HG03139 (cell line): ENCODE data around the gene RAB40B.

Source experiments
- ATAC-seq: cut with Tn5 transposase; IDR thresholded peaks from one replicate; pipeline ENCODE4 v1.9.1; 2021; ENCODE audit not compliant: unreplicated experiment

The RAB40B gene

DNA sequence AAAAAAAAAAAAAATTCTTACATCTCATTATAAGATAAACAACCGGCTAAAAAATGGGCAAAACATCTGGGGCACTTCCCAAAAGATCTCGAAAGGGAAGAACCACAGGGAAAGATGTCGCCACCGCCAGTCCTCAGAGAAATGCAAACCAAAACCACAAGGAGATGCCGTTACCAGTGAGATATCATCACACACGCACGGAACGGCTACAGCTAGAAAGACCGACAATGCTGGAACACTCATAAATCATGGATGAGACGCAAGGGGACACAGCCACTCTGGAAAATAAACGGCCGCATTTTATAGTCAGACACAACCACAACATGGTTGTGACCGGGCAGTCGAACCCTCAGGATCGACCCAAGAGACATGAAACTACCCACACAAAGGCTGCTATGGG, 74.8 kb downstream of the RAB40B start:
- no peak for ATAC-seq

DNA sequence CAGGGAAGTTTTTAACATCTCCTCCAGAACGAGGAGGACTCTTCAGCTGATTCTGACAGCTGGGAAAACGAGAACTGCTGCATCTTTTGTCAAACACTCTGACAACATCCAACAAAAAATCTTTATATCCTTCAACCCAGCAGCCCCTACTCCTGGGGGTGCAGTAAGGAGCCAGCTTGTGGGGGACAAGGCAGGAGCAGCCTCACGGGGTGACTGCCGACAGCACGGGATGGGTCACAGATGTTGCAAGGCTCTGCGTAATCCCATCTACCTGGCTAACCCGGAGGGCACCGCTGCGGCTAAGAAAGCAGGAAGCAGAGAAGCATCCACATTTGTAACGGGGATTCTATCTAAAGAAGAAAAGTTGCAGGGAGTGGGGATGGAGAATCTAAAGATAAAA, 78.9 kb downstream of the RAB40B start:
- ATAC-seq = no peak

DNA sequence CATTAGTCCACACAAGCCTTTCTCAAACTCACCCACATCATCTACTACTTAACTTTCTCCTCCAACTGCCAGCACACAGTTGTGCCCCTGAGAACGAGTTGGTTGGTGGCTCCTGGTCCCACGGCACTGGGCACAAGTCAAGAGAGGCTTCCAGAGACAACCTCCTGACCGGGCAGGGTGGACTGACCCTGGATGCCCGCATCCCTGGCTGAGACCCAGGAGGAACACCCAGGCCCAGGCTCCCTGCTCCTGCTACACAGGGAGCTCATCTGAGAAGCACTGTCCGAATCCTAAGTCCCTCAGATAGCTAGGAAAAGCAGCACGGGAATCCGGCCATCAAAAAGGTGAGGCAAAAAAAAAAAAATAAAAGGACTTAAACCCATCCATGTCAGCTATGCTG, 79.3 kb downstream of the RAB40B start:
- ATAC-seq = no peak

DNA sequence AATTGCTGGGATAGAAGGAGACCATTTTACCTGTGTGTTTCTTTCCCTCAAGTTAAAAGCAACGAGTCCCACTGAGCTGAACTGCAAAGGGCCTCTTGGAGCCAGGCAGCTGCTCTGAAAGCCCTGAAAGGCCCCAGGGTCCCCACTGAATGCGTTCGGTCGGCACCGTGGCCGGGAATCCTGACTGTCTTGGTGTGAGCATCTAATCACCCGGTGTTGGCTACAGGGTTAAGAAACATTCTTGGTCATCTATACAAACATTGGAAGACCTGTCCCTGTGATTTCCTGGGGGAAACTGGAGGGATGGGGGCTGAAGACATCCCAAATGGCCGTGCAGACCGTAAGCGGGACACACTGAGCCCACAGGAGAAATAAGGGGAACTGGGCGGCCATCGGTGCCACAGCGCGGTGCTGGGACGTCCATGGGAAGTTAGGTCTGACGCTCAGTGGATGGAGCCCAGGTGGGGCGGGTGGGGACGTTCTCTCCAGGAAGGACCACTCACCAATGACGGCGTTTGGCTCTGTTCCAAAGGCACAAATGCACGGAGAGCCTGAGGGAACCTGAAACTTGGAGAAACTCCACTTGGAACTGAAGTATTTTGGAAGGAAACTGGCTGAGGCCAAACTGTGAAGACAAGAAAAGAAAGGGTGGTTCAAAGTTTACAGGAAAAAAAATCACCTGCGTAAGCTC, 82.3 kb downstream of the RAB40B start:
- no peak for ATAC-seq

DNA sequence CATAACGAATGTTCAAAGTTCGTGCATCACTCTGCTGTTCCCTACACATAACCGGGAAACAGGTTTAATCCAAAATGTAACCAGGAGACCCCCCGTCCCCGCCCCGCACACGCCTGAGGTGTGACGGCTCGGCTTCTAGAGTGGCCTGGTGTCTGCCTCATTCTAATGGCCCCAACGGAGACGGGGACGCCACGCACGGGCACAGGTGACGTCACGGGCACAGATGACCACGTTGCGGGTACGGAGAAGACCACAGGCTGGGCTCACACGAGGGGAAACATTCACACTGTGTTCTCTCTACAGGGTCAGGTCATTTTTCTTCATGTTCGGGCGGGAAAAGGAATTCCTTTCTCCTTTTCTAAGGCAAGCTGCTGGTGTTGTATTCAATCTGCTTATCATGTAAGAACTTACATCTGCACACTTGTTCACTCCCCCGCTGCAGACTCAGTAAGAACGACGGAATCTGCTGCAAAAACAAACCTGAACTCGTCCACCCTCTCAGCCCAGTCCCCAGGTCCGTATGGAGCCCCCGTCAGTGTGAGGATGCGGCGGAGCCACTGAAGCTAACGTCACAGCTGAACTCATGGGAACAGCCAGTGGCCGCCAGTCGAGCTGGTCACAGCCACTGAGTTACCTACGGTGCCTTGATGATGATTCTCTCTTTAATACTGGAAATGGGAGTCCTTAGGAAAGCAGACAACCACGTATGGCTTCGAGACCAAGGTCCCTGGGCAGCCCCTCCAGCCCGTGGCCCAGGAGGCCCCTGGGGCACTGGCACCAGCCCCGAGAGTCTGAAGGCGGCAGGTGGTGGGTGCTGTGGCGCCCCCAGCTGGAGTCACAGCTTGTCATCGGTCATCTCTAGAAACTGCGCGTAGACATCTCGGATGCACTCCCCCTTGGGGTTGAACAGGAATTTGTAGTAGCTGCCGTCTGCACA, 83.1 kb downstream of the RAB40B start:
- no peak for ATAC-seq

DNA sequence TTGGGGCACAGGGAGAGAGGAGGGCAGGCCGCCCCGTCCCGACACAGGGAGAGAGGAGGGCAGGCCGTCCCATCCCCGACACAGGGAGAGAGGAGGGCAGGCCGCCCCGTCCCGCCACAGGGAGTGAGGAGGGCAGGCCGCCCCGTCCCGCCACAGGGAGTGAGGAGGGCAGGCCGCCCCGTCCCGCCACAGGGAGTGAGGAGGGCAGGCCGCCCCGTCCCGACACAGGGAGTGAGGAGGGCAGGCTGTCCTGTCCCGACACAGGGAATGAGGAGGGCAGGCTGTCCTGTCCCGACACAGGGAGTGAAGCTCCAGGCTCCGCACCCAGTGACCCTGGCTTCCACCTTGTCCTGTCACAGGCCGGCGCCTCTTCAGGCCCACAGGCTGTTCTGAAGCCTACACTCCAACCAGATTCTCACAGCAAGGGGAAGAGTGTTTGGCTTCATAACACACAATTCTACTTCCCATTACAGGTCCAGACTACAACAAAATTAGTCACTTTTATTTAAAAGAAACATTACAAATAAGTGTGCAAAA, 84.3 kb downstream of the RAB40B start:
- ATAC-seq = no peak

DNA sequence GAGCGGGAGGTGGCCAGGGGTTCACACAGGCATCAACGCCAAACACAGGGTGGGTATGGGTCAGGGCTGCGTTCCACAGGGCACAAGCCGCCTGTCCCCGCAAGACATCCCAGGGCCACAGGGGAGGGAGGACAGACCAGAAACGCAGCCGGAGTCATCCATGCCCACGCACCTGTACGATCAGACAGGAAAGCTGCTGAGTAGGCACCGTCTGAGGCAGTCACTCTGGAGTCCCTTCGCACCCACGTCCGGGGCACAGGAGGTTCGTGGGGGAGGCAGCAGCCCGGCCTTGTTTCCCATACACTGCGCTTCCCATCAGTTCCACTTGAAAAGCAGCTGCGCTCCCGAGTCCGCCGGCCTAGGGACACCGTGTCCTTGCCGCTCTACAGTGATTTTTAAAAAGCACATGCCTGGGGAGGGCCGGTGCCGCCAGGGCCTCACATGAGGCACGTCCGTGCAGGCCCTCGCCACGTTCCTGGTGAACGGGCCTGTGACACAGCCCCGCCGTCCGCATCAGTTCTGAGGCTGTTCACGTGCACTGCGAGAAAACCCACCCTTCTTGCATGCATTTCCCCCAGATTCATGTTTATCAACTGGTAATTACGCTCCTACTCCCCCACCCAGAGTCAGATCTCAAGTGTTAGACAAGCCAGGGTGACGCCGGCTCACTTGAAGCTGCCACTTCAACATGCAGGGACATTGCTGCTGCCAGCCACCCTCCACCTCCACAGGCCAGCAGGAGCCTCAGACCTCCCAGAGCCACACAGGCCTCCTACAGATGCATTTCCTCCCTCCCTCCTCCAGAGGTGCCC, 85.0 kb downstream of the RAB40B start:
- no peak for ATAC-seq

DNA sequence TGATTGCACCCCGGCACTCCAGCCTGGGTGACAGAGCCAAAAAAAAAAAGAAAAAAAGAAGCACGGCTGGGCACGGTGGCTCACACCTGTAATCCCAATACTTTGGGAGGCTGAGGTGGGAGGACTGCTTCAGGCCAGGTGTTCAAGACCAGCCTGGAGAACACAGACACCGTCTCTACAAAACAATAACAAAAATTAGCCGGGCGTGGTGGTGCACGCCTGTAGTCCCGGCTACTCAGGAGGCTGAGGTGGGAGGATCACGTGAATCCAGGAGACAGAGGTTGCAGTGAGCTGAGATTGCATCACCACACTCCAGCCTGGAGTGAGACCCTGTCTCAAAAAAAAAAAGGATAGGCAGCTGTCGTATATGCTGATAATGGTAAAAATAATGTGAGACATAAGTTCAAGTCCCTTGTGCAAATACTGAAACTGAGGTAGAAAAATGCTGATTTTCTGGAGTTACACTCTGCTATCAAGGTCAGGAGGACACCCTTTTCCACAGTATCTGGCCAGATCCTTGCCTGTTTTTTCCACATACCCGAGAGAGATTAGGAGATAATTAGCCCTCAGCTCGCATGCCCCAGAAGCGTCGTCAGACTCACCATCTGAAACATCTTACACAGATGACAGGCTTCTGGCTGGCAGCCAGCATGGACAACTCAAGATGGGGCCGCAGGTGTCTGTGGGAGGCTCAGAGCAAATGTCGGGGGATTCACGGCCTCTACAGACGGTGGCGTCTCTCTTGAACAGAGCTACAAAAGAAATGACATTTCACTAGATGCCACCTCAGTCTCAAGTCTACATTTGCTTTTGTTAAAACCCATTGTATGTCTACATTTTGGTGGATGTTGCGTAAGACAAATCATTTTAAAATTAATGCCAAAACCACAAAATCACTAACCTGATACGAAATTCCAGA, 87.1 kb downstream of the RAB40B start:
- ATAC-seq = no peak

DNA sequence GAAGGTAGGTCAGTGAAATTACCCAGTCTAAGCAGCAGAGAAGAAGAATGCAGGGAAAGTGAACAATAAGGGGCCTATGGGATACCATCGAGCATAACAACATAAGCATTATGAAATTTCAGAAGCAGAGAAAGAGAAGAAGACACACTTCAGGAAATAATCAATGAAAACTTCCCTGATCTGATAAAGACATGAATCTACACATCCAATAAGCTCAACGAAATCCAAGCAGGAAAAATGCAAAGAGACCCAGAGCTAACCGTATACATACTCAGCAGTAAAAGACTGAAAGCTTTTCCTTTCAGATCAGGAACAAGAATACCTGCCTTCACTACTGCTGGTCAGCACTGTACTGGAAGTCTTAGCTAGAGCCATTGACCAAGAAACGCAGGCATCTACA, 88.8 kb downstream of the RAB40B start:
- ATAC-seq = no peak

DNA sequence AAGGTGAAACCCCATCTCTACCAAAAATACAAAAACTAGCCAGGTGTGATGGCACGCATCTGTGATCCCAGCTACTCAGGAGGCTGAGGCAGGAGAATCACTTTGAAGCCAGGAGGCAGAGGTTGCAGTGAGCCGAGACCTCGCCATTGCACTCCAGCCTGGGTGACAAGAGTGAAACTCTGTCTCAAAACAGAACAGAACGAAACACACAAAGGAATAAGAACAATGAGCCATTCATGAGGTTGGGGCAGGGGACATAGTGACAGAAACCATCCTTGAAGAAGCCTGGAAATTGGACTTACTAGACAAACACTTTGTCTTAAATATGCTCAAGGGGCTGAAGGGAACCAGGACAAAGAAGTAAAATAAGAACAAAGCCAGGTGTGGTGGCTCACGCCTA, 89.7 kb downstream of the RAB40B start:
- ATAC-seq = no peak

DNA sequence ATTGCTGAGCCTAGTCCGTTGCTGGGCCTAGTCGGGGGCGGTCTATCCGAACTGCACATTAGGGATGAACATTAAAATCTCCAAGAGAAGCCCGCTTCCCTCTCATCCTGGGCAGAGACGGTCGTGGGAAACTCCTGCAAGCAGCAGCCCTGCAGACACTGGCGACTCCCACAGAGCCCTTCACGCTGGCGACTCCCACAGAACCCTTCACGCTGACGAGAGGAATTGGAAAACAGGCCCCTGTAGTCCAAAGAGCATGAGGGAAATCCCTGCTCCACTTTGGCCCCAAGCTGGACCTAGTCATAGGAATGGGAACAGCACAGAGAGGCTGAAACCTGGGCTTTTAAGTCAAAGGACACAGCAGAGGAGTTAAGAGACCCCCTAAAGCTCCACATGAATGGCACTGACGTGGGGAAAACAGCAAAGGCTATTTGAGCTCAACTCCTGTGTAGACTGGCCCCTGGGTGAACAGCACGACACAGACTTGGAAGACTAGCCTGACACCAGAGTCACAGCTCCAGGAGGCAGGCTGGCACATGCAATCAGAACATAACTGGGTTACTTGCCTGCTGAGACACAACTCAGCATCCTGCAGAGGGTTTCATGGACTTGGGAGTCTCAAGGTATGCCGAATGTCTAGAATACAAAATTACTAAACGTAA, 92.4 kb downstream of the RAB40B start:
- ATAC-seq = no peak
